Mucosa of rectum (tissue), 2 donors: Measurements from ENCODE around the gene SLC28A3.
"Not testable (repeated sequence)": the region's sequence is repeated elsewhere in the genome, so short reads cannot be mapped to it uniquely, and the experiment has no call there.

Experiments used
- H3K27ac ChIP-seq, 2 donors: one replicate each; pipeline ENCODE4 v1.7.0; 2013; ENCODE audit warnings: inconsistent platforms in 2 of 2, low read depth in 2 of 2, low read length in 2 of 2
- H3K27me3 ChIP-seq, 2 donors: one replicate each; pipeline ENCODE4 v1.7.0; 2013; ENCODE audit warnings: low read length in 2 of 2; ENCODE audit not compliant: control insufficient read depth in 2 of 2, insufficient read depth in 2 of 2
- H3K36me3 ChIP-seq, 2 donors: one replicate each; pipeline ENCODE4 v1.7.0; 2013; ENCODE audit warnings: low read length in 2 of 2; ENCODE audit not compliant: control insufficient read depth in 2 of 2, insufficient read depth in 2 of 2
- H3K4me1 ChIP-seq, 2 donors: one replicate each; pipeline ENCODE4 v1.7.0; 2013; ENCODE audit warnings: low read length in 2 of 2, mild to moderate bottlenecking in 1 of 2; ENCODE audit not compliant: control insufficient read depth in 2 of 2, insufficient read depth in 2 of 2
- H3K4me3 ChIP-seq, 2 donors: one replicate each; pipeline ENCODE4 v1.7.0; 2013; ENCODE audit warnings: low read length in 2 of 2
- H3K9ac ChIP-seq, 2 donors: one replicate each; pipeline ENCODE4 v1.7.0; 2013; ENCODE audit warnings: low read length in 2 of 2, low read depth in 1 of 2, mild to moderate bottlenecking in 1 of 2
- H3K9me3 ChIP-seq, 2 donors: one replicate each; pipeline ENCODE4 v1.7.0; 2013; ENCODE audit warnings: low read length in 2 of 2; ENCODE audit not compliant: control insufficient read depth in 2 of 2
- donor health status: healthy.
- donor health status: Normal muscosa, but diverticular disease.

The SLC28A3 gene, protein sequence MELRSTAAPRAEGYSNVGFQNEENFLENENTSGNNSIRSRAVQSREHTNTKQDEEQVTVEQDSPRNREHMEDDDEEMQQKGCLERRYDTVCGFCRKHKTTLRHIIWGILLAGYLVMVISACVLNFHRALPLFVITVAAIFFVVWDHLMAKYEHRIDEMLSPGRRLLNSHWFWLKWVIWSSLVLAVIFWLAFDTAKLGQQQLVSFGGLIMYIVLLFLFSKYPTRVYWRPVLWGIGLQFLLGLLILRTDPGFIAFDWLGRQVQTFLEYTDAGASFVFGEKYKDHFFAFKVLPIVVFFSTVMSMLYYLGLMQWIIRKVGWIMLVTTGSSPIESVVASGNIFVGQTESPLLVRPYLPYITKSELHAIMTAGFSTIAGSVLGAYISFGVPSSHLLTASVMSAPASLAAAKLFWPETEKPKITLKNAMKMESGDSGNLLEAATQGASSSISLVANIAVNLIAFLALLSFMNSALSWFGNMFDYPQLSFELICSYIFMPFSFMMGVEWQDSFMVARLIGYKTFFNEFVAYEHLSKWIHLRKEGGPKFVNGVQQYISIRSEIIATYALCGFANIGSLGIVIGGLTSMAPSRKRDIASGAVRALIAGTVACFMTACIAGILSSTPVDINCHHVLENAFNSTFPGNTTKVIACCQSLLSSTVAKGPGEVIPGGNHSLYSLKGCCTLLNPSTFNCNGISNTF

DNA sequence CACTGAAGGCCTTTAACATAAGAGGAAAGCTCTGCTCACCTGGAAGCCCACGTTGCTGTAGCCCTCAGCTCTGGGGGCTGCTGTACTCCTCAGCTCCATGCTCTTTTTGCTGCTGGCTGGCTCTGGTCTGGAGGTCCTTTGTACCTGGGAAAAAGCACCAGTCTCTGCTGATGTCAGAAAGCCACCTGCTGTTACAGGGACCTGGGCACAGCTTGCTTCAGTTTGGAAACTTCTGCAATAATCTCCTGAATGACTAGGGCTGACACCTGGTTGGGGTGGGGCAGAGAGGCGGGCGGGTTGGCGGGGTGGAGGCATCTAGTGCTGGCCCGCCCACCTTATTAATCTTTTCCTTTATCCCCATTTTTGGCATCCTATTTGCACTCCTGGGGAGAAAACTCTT, at the start of gene SLC28A3:
SLC28A3 (minus strand) TSS at position 224 of the 400 bp plus-strand sequence; CDS start at position 99, 125 bp downstream.
- peak within 1 kb of the TSS; percentile 17 to 22 for H3K27ac ChIP-seq
- H3K36me3 ChIP-seq: no peaks in the 10 kb centered on the region
- no peaks in the 10 kb centered on the region for H3K27me3 ChIP-seq
- peaks cover 0 to 7% of the 10 kb centered on the region in 2 donors for H3K4me1 ChIP-seq
- peak within 1 kb of the TSS in 1 of 2 donors; percentile 30 for H3K4me3 ChIP-seq
- no peaks in the 10 kb centered on the region for H3K9me3 ChIP-seq
- H3K9ac ChIP-seq: peak within 1 kb of the TSS in 1 of 2 donors; percentile 60

DNA sequence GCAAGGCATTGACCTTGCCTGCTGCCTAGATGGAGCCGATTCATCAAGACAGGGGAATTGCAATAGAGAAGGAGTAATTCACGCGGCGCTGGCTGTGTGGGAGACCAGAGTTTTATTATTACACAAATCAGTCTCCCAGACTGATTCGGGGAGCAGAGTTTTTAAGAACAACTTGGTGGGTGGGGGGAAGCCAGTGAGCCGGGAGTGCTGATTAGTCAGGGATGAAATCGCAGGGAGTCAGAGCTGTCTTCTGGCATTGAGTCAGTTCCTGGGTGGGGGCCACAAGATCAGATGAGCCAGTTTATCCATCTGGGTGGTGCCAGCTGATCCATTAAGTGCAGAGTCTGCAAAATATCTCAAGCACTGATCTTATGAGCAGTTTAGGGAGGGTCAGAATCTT, 49.7 kb upstream of the SLC28A3 start:
- not testable (repeated sequence) for H3K36me3 ChIP-seq, H3K27ac ChIP-seq, H3K4me3 ChIP-seq, H3K9me3 ChIP-seq, H3K4me1 ChIP-seq, H3K9ac ChIP-seq, H3K27me3 ChIP-seq

GRCh38 chr9:84387821-84388220, 47.3 kb upstream of the SLC28A3 start:
- no peak overlapping the region for H3K4me3 ChIP-seq
- no peak overlapping the region for H3K9ac ChIP-seq
- H3K27me3 ChIP-seq: no peaks in the 10 kb centered on the region
- no peaks in the 10 kb centered on the region for H3K4me1 ChIP-seq
- H3K36me3 ChIP-seq: no peaks in the 10 kb centered on the region
- H3K9me3 ChIP-seq: no peaks in the 10 kb centered on the region
- no peak overlapping the region for H3K27ac ChIP-seq

DNA sequence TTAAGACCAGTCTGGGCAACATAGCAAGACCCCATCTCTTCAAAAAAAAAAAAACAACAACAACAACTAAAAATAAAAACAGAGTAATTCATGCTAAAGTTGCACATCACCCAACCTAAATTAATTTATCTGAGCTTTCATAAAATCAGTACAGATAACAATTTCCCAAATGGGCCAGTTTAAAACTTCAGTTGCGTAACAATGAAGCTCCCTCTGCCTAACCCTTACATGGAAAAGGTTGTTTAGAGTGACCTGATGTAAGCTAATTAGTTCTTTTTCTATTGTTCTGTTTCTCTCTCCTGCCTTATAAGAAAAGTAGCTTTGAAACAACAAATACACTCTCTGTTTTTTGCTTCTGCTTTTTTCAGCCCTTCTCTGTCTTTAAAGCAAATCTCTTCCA, 46.2 kb upstream of the SLC28A3 start:
- Histone ChIP-seq H3K9ac (no peak overlapping the region), H3K27me3 (no peaks in the 10 kb centered on the region), H3K4me1 (no peaks in the 10 kb centered on the region), H3K36me3 (no peaks in the 10 kb centered on the region), H3K27ac (no peak overlapping the region), H3K9me3 (no peaks in the 10 kb centered on the region), H3K4me3 (no peak overlapping the region)

DNA sequence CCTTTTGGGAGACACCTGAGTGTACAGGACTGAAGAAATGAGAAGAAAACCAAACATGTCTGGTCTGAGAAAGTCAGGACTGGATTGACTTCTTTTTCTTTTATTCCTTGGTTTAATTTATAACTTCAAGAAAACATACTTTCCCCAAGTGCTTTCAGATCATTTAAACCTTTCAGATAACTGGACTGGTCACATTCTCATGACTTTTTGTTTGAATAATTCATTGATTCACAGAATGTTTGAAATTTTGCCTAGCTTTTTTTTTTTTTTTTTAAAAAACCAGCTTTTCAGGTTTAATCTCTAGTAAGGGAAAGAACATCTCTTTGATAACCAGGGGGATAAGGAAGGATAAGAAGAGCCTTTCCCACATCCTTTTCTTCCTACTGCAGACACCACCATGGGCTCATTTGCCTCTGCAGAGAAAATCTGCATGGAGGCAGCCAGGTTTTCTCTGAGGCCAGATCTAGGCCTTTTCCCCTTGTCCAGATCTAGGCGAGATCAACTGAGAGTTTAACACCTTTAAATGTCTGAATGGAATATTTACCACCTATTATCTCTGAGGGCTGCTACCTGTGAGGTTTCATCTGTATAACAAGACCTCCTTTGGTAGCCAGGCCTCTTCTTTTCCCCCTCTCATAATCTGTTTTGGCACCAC, 45.0 kb upstream of the SLC28A3 start:
- H3K36me3 ChIP-seq: no peaks in the 10 kb centered on the region
- H3K27me3 ChIP-seq: no peaks in the 10 kb centered on the region
- no peaks in the 10 kb centered on the region for H3K4me1 ChIP-seq
- no peak overlapping the region for H3K4me3 ChIP-seq
- H3K27ac ChIP-seq: no peak overlapping the region
- no peak overlapping the region for H3K9ac ChIP-seq
- H3K9me3 ChIP-seq: no peaks in the 10 kb centered on the region

DNA sequence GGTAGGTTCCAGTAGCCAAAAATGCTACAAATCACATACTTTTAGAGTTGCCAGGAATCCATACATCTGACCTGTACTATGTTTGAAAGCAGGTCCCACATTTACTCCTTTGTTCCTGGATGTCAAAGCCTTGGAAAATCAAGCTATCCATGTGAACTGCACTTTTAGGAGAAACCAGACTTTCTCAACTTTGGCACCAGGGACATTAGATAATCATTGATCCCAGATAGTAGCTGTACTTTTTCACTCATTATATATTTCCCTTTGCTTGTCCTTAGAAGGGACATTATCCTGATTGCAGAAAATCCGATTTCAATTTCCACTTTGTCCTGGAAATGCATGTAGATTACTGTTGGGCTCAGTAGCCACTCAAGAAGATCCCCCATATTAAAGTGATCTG, 44.1 kb upstream of the SLC28A3 start:
- no peaks in the 10 kb centered on the region for H3K36me3 ChIP-seq
- H3K4me1 ChIP-seq: no peaks in the 10 kb centered on the region
- H3K9me3 ChIP-seq: no peaks in the 10 kb centered on the region
- H3K9ac ChIP-seq: no peak overlapping the region
- no peaks in the 10 kb centered on the region for H3K27me3 ChIP-seq
- H3K4me3 ChIP-seq: no peak overlapping the region
- H3K27ac ChIP-seq: no peak overlapping the region

DNA sequence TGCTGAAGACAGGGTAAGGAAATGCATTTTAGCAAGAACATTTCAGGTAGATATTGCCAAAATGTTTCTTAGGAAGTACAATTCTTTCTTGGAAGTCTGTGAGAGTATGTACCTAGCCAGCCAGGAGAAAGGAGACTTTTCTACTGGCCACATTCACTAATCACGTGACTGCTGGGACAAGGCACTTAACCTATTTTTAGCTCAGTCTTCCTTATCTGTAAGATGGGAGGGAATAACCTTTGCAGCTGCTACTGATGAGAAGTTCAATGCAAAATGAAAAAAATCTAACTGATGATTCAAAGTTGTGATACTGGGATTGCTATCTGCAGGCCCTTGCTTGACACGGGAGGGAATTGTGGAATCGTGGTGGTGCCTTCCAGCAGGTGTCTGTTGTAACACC, 42.6 kb upstream of the SLC28A3 start:
- Histone ChIP-seq H3K9me3 (no peaks in the 10 kb centered on the region), H3K36me3 (no peaks in the 10 kb centered on the region), H3K27ac (no peak overlapping the region), H3K4me3 (no peak overlapping the region), H3K4me1 (no peaks in the 10 kb centered on the region), H3K27me3 (no peaks in the 10 kb centered on the region), H3K9ac (no peak overlapping the region)

DNA sequence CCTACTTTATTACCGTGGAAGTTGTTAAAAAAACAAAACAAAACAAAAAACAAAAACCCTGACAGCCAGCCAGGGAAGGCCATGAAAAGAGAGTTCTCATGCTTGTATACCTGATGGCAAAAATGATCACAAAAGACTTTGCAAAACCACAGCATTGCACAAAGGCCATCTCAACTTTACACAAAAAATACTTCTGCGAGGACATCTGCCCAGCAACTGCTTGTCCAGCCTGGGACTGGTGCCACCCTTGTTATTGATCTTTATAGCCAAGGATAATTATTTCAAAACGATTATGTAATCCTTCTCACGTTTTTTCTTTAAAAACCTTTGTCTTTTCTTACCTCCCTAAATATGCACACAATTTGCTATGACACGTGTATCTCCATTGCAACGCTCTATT, 42.2 kb upstream of the SLC28A3 start:
- Histone ChIP-seq H3K4me1 (no peaks in the 10 kb centered on the region), H3K9ac (no peak overlapping the region), H3K4me3 (no peak overlapping the region), H3K9me3 (no peaks in the 10 kb centered on the region), H3K27ac (no peak overlapping the region), H3K36me3 (no peaks in the 10 kb centered on the region), H3K27me3 (no peaks in the 10 kb centered on the region)

- Histone ChIP-seq H3K36me3 (no peaks in the 10 kb centered on the region), H3K4me3 (no peak overlapping the region), H3K4me1 (no peaks in the 10 kb centered on the region), H3K9me3 (no peaks in the 10 kb centered on the region), H3K27ac (no peak overlapping the region), H3K27me3 (no peaks in the 10 kb centered on the region), H3K9ac (no peak overlapping the region)
These were observed 41.0 kb upstream of the SLC28A3 start for GRCh38 chr9:84381508-84381907.

DNA sequence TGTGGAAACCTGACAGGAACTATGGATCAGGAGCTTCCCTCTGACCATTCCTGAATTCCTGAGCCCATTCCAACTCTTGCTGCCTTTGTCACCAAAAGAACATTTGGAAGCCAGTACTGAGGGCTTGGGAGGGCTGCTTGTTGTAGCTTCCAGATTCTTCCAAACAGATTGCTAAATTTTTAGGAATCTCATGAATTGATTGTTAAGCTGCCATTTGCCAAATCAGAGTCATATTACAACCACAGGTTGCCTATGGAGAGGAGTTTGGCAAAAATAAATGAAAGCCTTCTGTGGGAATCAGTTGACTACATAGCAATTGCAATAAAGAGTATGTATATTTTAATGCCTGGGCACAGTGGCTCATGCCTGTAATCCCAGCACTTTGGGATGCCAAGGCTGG, 39.2 kb upstream of the SLC28A3 start:
- Histone ChIP-seq H3K27ac (no peak overlapping the region), H3K9ac (no peak overlapping the region), H3K27me3 (no peaks in the 10 kb centered on the region), H3K4me1 (no peaks in the 10 kb centered on the region), H3K36me3 (no peaks in the 10 kb centered on the region), H3K9me3 (no peaks in the 10 kb centered on the region), H3K4me3 (no peak overlapping the region)
